ENCODE data around the gene PPIE.
"Not testable (repeated sequence)": the region's sequence is repeated elsewhere in the genome, so short reads cannot be mapped to it uniquely, and the experiment has no call there.

Gene PPIE

DNA sequence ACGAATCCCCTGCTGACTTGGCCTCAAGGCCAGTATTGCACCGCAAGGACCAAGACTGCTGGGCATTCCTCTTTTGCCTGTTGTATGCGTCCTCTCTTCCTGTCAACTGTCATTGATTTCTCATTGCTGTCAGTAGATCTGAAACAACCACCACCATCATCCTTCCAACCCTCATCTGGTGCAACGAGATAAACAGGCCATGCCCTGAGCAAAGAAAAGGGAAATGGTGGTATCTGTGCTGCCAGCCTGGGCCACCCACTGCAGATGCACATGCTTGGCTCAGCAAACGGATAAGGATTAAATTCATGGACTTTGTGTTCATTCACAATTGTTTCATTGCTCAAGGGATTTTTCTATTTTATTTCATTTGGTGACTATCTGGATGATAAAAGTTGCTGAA is 18.8 kb downstream of the PPIE start:
- in situ Hi-C loops (cut with HindIII; ENCODE audit: low sequenced_read_pairs): no loop called here

GRCh38 chr1:39758556-39759435 is 20.1 kb downstream of the PPIE start:
- in situ Hi-C loops (cut with HindIII; ENCODE audit: low sequenced_read_pairs): no loop called here

- in situ Hi-C loops (cut with HindIII; ENCODE audit: low sequenced_read_pairs): no loop called here
These were observed 20.7 kb downstream of the PPIE start for GRCh38 chr1:39759436-39759726.

DNA sequence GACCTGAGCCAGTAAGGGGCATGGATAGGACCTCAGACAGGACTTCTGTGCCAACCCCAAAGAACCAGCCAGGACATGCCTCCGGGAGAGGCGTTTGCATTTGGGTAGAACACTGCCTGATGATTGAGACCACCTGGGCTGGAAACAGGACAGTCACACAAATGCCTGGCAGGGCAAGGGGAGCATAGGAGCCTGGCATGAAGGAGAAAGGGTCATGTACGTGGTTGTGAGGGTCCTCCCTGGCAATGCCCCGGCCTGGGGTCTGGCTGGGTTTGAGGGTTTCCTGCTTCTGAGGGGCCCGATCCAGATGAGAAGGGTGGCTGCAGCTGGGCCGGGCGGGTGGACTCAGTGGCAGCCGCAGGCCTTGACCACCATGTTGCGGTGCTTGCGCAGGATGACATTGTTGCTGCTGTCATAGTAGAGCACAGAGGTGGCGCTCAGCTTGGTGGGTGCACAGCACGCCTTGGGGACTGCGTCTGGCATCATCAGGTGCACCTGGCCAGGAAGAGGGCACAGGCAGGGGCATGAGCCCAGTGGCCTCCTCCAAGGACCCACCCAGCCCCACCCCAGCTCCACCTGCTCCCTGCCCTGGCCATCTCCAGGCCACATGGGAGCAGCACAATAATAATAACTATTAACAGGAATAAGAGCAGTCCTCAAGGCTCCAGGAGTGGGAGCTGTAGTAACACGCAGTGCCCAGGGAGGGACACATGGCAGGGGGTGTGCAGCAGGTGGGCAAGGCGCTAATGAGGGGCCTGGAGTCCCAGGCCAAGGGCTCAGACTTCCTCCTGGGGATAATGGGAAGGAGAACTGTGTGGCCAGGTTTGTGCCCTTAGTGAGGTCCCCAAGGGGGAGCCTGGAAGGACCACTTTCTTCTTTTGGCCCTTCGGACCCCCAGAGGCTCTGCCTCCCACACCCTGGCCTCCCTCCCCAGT is 21.7 kb downstream of the PPIE start:
- in situ Hi-C loops (cut with HindIII; ENCODE audit: low sequenced_read_pairs): no loop called here

DNA sequence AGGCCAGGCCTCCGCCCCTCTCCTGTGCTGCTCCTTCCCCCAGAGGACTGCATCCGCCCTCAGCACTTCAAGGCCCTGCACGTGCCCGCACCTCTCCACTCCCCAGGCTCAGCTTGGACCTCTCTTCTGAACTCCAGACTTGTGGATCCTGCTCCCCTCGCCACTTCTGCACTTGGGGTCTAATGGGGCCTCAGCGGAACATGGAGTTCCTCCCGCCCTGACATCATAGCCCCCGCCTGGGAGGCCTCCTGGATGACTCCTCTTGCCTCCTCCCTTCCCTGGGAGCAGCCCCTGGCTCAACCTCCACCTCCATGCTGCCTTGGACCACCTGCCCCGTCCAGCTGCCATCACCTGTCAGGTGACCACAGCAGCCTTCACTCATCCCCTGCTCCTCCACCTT is 22.3 kb downstream of the PPIE start:
- in situ Hi-C loops (cut with HindIII; ENCODE audit: low sequenced_read_pairs): no loop called here

DNA sequence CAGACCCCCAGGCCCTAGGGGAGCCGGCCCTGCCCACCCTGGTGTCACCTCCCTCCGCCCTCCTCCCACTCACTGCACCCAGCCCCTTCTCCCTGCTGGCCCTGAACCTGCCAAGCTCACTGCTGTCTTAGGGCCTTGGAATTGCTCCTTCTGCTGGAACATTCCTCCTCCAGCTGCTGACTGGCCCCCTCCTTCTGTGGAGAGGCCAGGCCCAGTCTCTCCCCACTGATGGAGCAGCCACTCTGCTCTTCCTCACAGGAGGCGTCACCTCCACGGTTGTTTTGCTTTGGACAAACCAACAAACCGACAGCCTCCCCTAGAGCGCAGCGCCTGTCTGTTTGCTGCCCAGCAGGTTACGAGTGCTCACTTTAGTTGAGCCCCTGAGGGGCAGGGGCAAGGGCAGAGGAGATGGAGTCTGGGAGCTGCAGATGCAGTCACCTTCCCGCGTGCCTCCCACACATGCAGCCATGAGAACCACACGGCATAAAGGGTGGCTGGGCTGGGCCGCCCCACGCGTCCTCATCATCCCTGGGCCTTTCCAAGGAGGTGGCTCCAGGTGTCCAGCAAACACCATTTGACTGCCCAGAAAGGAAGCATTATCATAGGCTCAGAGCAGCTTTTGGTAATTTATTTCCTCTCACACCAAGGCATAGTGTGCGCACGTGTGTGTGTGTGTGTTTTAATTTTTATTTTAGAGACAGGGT is 23.0 kb downstream of the PPIE start:
- in situ Hi-C loops (cut with HindIII; ENCODE audit: low sequenced_read_pairs): no loop called here

DNA sequence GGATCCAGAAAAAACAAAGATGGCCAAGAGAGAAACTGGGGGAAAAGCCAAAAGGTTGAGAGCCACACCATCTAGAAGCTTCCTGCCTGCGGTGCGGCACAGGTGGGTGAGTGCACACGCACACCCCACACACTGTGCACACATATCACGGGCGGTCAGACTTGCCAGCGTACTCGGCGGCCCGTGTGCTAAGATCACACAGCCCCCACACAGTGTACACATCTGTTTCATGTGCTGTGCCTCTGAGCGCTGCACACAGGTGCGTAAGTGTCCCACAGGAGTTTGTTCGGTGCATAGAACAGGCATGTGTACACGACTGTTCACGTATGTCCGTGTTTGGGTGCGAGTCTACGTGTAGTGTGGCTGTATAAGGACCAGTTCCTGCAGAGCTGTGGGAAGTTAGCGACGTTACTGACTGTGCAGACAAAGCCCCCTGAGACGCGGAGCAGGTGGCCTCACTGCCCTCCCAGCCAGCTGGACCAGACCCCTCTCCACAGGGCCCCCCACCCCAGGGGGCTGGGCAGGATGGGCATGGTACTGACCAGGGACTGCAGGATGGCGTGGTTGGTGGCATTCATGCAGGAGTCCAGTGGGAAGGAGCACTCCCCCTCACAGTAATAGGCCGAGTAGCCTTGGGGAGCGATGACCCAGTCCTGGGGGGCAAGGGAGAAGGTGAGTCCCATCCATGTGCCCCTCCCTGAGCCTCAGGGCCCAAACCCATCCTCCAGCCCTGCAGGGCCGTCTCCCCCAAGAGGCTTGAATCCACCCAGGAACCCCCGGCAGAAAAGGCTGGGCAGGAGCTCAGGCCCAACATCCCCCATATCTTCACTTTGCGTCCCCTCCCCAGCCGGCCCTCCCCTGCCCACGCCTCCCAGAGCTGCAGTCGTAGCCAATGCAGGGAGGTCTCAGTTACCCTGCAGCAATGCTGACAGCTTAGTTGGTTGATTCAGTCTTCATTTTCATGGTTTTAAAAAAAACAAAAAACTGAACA is 24.2 kb downstream of the PPIE start:
- in situ Hi-C loops (cut with HindIII; ENCODE audit: low sequenced_read_pairs): no loop called here

GRCh38 chr1:39763619-39764374 is 25.1 kb downstream of the PPIE start:
- in situ Hi-C loops (cut with HindIII; ENCODE audit: low sequenced_read_pairs): not testable (repeated sequence)

DNA sequence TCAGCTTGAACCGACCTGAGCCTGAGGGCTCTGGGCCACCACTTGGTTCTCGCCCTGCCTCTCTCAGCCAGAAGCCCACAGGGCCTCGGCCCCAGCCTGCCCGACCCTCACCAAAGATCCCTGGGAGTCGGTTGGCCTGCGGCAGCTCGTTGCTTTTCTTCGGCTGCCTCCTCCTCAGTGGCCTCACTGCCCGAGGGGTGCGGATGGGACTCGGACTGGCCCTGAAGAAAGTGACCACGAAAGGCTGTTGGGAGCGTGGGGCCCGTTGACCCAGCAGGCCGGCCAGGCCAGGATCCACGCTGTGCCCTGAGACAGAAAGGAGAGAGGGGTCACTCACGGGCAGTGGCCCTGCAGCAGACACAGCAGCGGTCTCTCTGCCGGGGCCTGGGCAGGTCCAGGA is 25.8 kb downstream of the PPIE start:
- in situ Hi-C loops (cut with HindIII; ENCODE audit: low sequenced_read_pairs): not testable (repeated sequence)

DNA sequence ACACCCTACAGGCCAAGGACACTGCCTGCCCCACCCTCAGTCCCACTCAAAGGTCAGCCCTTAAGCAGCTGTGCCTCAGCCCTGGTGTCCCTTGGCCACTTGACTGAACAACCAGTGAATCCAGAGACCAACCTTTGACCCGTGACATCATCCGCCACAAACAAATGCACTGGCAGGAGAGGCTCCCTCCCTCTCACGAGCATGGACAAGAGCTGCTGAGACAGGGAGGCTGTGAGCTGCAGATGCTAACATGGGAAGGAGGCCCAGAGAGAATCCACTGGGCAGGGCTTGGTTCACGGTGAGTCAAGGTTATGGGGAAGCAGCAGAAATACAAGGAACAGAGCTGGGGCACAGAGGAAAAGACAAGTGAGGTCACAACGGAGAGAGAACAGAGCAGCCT is 27.8 kb downstream of the PPIE start:
- in situ Hi-C loops (cut with HindIII; ENCODE audit: low sequenced_read_pairs): not testable (repeated sequence)

DNA sequence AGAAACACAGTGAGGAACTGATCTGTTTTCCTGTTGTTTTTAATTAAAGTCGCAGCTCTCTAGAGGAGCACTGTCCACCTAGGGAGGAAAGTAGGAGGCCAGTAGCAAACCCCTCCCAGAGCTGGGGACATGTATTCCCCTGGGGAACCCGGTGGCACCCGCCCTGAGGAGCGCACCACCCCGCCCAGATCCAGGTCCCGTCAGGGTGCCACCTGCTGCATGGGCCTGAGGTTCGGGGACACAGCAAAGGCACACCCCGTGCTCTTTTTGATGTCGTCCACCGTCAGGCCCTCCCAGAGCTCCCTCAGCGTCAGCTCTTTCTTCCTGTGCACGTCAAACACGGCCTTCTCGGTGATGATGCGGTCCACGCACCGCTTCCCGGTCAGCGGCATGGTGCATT is 30.8 kb downstream of the PPIE start:
- in situ Hi-C loops (cut with HindIII; ENCODE audit: low sequenced_read_pairs): not testable (repeated sequence)

DNA sequence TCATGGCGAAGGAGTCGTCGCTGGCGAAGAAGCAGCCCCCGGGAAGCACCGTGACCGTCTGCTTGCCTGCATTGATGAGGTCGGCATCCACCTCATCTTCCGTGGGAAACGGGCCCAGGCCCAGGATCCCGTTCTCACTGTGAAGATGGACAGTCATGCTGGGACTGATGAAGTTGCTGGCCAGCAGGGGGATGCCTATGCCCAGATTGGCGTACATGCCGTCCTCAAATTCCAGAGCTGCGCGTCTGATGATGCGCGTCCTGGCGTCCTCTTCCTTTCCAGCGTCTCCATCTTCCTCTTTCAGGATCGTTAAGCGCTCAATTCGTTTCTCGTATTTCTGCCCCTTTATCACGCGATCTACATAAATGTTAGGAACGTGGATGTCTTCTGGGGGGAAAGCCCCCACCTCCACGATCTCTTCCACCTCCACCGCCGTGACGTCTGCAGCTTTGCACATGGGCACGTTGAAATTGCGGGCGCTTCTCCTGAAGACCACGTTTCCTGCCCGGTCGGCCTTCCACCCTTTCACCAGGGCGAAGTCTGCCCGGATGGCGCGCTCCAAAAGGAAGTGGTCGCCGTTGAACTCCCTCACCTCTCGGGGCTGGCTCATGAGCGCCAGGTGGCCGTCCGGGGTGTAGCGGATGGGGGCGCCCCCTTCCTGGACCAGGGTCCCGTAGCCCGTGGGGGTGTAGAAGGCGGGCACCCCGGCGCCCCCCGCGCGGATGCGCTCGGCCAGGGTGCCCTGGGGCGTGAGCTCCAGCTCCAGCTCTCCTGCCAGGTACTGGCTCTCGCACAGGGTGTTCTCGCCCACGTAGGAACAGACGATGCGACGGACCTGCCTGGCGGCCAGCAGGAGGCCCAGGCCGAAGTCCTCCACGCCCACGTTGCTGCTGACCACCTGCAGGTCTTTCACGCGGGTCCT is 31.7 kb downstream of the PPIE start:
- in situ Hi-C loops (cut with HindIII; ENCODE audit: low sequenced_read_pairs): not testable (repeated sequence)

DNA sequence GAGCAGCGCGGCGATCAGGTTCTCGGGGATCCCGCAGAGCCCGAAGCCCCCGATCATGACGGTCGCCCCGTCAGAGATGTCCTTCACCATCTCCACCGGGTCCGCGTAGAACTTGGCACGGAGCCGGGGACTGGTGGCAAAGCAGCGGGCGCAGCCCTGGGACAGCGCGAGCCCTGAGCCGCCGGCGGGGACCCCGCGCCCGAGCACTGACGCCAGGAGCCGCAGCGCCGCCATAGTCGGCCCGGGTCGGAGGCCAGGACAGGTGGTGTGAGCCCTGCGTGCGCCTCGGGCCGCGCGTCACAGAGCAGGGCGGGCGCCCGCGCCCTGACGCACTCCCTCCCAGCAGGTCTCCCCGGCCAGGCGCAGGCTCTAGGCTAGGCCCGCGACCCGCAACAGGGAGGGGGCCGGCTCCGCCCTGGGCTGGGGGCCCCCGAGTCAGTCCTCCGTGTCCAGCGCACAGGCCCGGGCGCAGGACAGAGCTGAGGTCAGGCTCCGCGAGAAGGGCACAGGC is 32.4 kb downstream of the PPIE start, which contains the start of gene OXCT2:
OXCT2 (minus strand) TSS at position 327 of the 511 bp plus-strand sequence; CDS start at position 234, 93 bp downstream.
- in situ Hi-C loops (cut with HindIII; ENCODE audit: low sequenced_read_pairs): not testable (repeated sequence)

- in situ Hi-C loops (cut with HindIII; ENCODE audit: low sequenced_read_pairs): not testable (repeated sequence)
These were observed 34.8 kb downstream of the PPIE start for GRCh38 chr1:39773369-39773979.

- in situ Hi-C loops (cut with HindIII; ENCODE audit: low sequenced_read_pairs): not testable (repeated sequence)
These were observed 36.5 kb downstream of the PPIE start for GRCh38 chr1:39775141-39775540.

DNA sequence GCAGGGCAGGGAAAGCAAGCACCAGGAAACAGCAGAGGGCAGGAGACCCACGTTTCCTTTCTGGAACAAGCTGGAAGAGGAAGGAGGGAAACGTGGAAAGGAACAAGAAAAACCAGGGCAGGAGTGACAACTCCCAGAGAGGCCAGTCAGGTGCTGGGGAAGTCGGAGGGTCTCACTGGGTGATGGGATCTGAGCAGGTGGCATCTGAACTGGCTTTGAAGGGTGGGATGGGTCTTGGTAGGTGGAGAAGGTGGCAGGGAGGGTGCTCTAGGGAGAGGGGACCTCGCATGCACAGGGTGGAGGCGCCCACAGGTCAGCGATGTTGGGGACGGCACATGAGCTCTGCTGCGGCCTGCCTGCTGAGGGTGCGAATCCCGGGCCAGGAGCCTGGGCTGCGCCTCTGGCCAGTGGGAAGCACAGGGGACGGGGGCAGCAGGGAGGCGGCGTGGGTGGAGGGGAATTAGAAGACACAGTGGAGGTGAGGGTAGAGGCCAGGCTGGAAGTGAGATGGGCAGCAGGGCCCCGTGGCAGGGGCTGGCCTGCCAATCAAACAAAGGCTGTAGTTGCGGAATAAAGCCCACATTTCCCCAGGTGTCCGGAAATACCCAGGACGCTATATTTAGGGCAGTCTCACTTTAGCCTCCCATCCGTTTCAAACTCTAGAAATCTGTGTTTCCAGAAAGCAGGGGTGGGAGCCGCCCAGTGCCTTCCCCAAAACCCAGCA is 37.2 kb downstream of the PPIE start:
- in situ Hi-C loops (cut with HindIII; ENCODE audit: low sequenced_read_pairs): not testable (repeated sequence)

- in situ Hi-C loops (cut with HindIII; ENCODE audit: low sequenced_read_pairs): no loop called here
These were observed 37.7 kb downstream of the PPIE start for GRCh38 chr1:39776400-39776713.

All from endothelial cell of hepatic sinusoid (primary cell).